Activated gamma-delta T cell treated with Interleukin-2 at 50 U/mL for 16 hours (primary cell): ENCODE results near the gene PGAM2.
A peak's percentile ranks its signal among the peaks of the same experiment; 100 is the strongest.
"Not testable (repeated sequence)": the region's sequence is repeated elsewhere in the genome, so short reads cannot be mapped to it uniquely, and the experiment has no call there.

ENCODE experiments used
- DNase-seq: peaks from one replicate; pipeline ENCODE4 v3.0.0-alpha.2; 2020

The PGAM2 gene

GRCh38 chr7:44018857-44019807, 46.2 kb downstream of the PGAM2 start:
- peak; percentile 99 for DNase-seq

GRCh38 chr7:44015090-44015489, 50.3 kb downstream of the PGAM2 start:
- not testable (repeated sequence) for DNase-seq
